HepG2 (cell line): Measurements from ENCODE around the gene MED4. TPM values are rescaled to one million over a fixed set of nuclear protein-coding genes. Genes with fewer than 3 reads are reported as not detected.

ENCODE experiments used
- CEBPG ChIP-seq: IDR thresholded peaks from 2 replicates; pipeline ENCODE4 v1.6.1; 2016
- CERS6 ChIP-seq: sonication (generic); formaldehyde crosslinking; IDR thresholded peaks from 2 replicates; pipeline ENCODE4 v1.5.0; 2020; ENCODE audit warnings: missing genetic modification reagents
- GTF2F1 ChIP-seq: fragments of 150-350 bp; IDR thresholded peaks from 2 replicates; pipeline ENCODE4 v1.6.1; 2014; ENCODE audit warnings: low read length
- MAFF ChIP-seq: IDR thresholded peaks from 2 replicates; pipeline ENCODE4 v1.6.1; 2011; ENCODE audit warnings: low read depth, low read length, improper control_type of control experiment
- NR2C2 ChIP-seq: sonication (generic); formaldehyde crosslinking; IDR thresholded peaks from 2 replicates; pipeline ENCODE4 v1.4.0; 2020; ENCODE audit warnings: missing genetic modification reagents, mild to moderate bottlenecking, moderate library complexity, borderline replicate concordance
- PBX2 ChIP-seq: IDR thresholded peaks from 2 replicates; pipeline ENCODE4 v1.6.1; 2016; ENCODE audit warnings: control low read depth
- SALL1 ChIP-seq: sonication (generic); formaldehyde crosslinking; IDR thresholded peaks from 2 replicates; pipeline ENCODE4 v1.8.0; 2022; ENCODE audit warnings: mild to moderate bottlenecking, missing genetic modification reagents
- SRSF1 ChIP-seq: fragments of 200-400 bp; formaldehyde crosslinking; optimal IDR thresholded peaks from 2 replicates; pipeline ENCODE3; 2017; ENCODE audit warnings: mild to moderate bottlenecking, low read depth, low read length, moderate library complexity
- SUZ12 ChIP-seq: fragments of 150-350 bp; IDR thresholded peaks from 2 replicates; pipeline ENCODE4 v1.6.1; 2014; ENCODE audit warnings: low read depth, low read length
- ZBTB42 ChIP-seq: sonication (generic); formaldehyde crosslinking; IDR thresholded peaks from 2 replicates; pipeline ENCODE4 v1.5.0; 2020; ENCODE audit warnings: mild to moderate bottlenecking, missing genetic modification reagents
- ZC3H13 ChIP-seq: sonication (generic); formaldehyde crosslinking; IDR thresholded peaks from 2 replicates; pipeline ENCODE4 v1.8.1; 2023; ENCODE audit warnings: mild to moderate bottlenecking, missing genetic modification reagents, moderate library complexity
- ZFP36L1 ChIP-seq: sonication (generic); formaldehyde crosslinking; IDR thresholded peaks from 2 replicates; pipeline ENCODE4 v1.8.0; 2022; ENCODE audit warnings: mild to moderate bottlenecking, missing genetic modification reagents, moderate library complexity
- ZNF451 ChIP-seq: sonication (generic); formaldehyde crosslinking; IDR thresholded peaks from 2 replicates; pipeline ENCODE4 v1.5.0; 2020; ENCODE audit warnings: mild to moderate bottlenecking, missing genetic modification reagents
- ZNF674 ChIP-seq: sonication (generic); formaldehyde crosslinking; IDR thresholded peaks from 2 replicates; pipeline ENCODE4 v1.5.0; 2020; ENCODE audit warnings: low read depth, mild to moderate bottlenecking, missing genetic modification reagents
- polyA plus RNA-seq, 8 experiments: library from polyadenylated mRNA; depleted of rRNA in 3 of 8; stranded (reverse) in 7 of 8; unstranded in 1 of 8; fragments of >200 nt; fragmentation: Illumina TruSeq in 4 of 8; extraction: Trizol in 4 of 8; gene quantifications; 2 replicates each; pipeline versions ENCODE4 v1.2.1 to v1.2.3, GENCODE V29; 2011 to 2016; ENCODE audit warnings: low read depth in 4 of 8, missing spikeins in 1 of 8, mixed read lengths in 1 of 8; ENCODE audit not compliant: insufficient read depth in 1 of 8
- total RNA-seq, 5 experiments: library from RNA; depleted of rRNA; stranded (reverse); fragments of >200 nt; fragmentation: Illumina TruSeq; extraction: Trizol; gene quantifications; 2 replicates each; pipeline ENCODE4 v1.2.3, GENCODE V29; 2016; ENCODE audit warnings: low read depth in 1 of 5
- TF ChIP-seq, protein P1 (sequence below): sonication (generic); formaldehyde crosslinking; IDR thresholded peaks from 2 replicates; pipeline ENCODE4 v1.4.0; 2020; ENCODE audit warnings: missing genetic modification reagents, borderline replicate concordance
- TF ChIP-seq, protein P2 (sequence below): sonication (generic); formaldehyde crosslinking; IDR thresholded peaks from 2 replicates; pipeline ENCODE4 v1.4.0; 2020; ENCODE audit warnings: missing genetic modification reagents
- TF ChIP-seq, protein P3 (sequence below): IDR thresholded peaks from 2 replicates; pipeline ENCODE4 v1.6.1; 2016; ENCODE audit warnings: mild to moderate bottlenecking
- TF ChIP-seq, protein P4 (sequence below): sonication (generic); formaldehyde crosslinking; IDR thresholded peaks from 2 replicates; pipeline ENCODE4; 2020; ENCODE audit warnings: missing genetic modification reagents, mild to moderate bottlenecking, borderline replicate concordance

The MED4 gene
- total and polyA plus RNA-seq, 2 of the 13 experiments (the other 11 are each of a cell fraction or from before 2014, with no cell fraction given) = 49.4 to 57.8 TPM

GRCh38 chr13:48037346-48038173, 57.3 kb downstream of the MED4 start, which contains the start of gene NUDT15 (continued):
- TF ChIP-seq, protein P1, sequence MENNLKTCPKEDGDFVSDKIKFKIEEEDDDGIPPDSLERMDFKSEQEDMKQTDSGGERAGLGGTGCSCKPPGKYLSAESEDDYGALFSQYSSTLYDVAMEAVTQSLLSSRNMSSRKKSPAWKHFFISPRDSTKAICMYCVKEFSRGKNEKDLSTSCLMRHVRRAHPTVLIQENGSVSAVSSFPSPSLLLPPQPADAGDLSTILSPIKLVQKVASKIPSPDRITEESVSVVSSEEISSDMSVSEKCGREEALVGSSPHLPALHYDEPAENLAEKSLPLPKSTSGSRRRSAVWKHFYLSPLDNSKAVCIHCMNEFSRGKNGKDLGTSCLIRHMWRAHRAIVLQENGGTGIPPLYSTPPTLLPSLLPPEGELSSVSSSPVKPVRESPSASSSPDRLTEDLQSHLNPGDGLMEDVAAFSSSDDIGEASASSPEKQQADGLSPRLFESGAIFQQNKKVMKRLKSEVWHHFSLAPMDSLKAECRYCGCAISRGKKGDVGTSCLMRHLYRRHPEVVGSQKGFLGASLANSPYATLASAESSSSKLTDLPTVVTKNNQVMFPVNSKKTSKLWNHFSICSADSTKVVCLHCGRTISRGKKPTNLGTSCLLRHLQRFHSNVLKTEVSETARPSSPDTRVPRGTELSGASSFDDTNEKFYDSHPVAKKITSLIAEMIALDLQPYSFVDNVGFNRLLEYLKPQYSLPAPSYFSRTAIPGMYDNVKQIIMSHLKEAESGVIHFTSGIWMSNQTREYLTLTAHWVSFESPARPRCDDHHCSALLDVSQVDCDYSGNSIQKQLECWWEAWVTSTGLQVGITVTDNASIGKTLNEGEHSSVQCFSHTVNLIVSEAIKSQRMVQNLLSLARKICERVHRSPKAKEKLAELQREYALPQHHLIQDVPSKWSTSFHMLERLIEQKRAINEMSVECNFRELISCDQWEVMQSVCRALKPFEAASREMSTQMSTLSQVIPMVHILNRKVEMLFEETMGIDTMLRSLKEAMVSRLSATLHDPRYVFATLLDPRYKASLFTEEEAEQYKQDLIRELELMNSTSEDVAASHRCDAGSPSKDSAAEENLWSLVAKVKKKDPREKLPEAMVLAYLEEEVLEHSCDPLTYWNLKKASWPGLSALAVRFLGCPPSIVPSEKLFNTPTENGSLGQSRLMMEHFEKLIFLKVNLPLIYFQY (CRISPR knock-in tag) = peak; percentile 62; the same call in 1 of the 2 replicates
- TF ChIP-seq, protein P2, sequence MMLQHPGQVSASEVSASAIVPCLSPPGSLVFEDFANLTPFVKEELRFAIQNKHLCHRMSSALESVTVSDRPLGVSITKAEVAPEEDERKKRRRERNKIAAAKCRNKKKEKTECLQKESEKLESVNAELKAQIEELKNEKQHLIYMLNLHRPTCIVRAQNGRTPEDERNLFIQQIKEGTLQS (CRISPR knock-in tag) = no peak; the same call in 1 of the 2 replicates
- no peak for TF ChIP-seq CERS6 (CRISPR knock-in tag)
- TF ChIP-seq NR2C2 (CRISPR knock-in tag) = peak; percentile 88
- TF ChIP-seq ZC3H13 (CRISPR knock-in tag) = peak; percentile 95
- no peak for TF ChIP-seq PBX2 (CRISPR knock-in tag)
- TF ChIP-seq, protein P3, sequence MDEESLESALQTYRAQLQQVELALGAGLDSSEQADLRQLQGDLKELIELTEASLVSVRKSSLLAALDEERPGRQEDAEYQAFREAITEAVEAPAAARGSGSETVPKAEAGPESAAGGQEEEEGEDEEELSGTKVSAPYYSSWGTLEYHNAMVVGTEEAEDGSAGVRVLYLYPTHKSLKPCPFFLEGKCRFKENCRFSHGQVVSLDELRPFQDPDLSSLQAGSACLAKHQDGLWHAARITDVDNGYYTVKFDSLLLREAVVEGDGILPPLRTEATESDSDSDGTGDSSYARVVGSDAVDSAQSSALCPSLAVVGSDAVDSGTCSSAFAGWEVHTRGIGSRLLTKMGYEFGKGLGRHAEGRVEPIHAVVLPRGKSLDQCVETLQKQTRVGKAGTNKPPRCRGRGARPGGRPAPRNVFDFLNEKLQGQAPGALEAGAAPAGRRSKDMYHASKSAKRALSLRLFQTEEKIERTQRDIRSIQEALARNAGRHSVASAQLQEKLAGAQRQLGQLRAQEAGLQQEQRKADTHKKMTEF (CRISPR knock-in tag) = peak; percentile 97
- TF ChIP-seq ZNF674 = no peak
- peak; percentile 94 for TF ChIP-seq ZFP36L1 (CRISPR knock-in tag)
- TF ChIP-seq CEBPG (CRISPR knock-in tag) = peak; percentile 38; the same call in 1 of the 2 replicates
- TF ChIP-seq, protein P4, sequence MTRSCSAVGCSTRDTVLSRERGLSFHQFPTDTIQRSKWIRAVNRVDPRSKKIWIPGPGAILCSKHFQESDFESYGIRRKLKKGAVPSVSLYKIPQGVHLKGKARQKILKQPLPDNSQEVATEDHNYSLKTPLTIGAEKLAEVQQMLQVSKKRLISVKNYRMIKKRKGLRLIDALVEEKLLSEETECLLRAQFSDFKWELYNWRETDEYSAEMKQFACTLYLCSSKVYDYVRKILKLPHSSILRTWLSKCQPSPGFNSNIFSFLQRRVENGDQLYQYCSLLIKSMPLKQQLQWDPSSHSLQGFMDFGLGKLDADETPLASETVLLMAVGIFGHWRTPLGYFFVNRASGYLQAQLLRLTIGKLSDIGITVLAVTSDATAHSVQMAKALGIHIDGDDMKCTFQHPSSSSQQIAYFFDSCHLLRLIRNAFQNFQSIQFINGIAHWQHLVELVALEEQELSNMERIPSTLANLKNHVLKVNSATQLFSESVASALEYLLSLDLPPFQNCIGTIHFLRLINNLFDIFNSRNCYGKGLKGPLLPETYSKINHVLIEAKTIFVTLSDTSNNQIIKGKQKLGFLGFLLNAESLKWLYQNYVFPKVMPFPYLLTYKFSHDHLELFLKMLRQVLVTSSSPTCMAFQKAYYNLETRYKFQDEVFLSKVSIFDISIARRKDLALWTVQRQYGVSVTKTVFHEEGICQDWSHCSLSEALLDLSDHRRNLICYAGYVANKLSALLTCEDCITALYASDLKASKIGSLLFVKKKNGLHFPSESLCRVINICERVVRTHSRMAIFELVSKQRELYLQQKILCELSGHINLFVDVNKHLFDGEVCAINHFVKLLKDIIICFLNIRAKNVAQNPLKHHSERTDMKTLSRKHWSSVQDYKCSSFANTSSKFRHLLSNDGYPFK (CRISPR knock-in tag) = peak; percentile 89
- TF ChIP-seq SUZ12 = no peak
- TF ChIP-seq GTF2F1 = 0 out of 2 replicates have a peak, but pooled peaks have one; percentile 11
- TF ChIP-seq MAFF = peak; percentile 31; the same call in 1 of the 2 replicates
- peak; percentile 86 for TF ChIP-seq SRSF1
- TF ChIP-seq ZBTB42 (CRISPR knock-in tag) = peak; percentile 94; the same call in 1 of the 2 replicates
- peak; percentile 75 for TF ChIP-seq SALL1 (CRISPR knock-in tag)
- TF ChIP-seq ZNF451 (CRISPR knock-in tag) = peak; percentile 74; the same call in 1 of the 2 replicates
